ENCODE data around the gene RETSAT.
A peak's percentile ranks its signal among the peaks of the same experiment; 100 is the strongest.
"Not testable (repeated sequence)": the region's sequence is repeated elsewhere in the genome, so short reads cannot be mapped to it uniquely, and the experiment has no call there.

The RETSAT gene

GRCh38 chr2:85330839-85331636, 23.3 kb downstream of the RETSAT start:
- no peak for DNase-seq

GRCh38 chr2:85329701-85330100, 24.6 kb downstream of the RETSAT start:
- DNase-seq: not testable (repeated sequence)

- DNase-seq: no peak
These were observed 25.1 kb downstream of the RETSAT start for GRCh38 chr2:85329181-85329651.

GRCh38 chr2:85327822-85328617, 26.3 kb downstream of the RETSAT start, which contains the start of gene TGOLN2:
Gene TGOLN2 (minus strand): TSS chr2:85327989. CDS start chr2:85327962, 27 bp downstream.
- DNase-seq: peak; percentile 92

- no peak for DNase-seq
These were observed 27.0 kb downstream of the RETSAT start for GRCh38 chr2:85327160-85327821.

- DNase-seq: peak; percentile 15
These were observed 27.7 kb downstream of the RETSAT start for GRCh38 chr2:85326406-85327159.

- no peak for DNase-seq
These were observed 28.9 kb downstream of the RETSAT start for GRCh38 chr2:85325466-85325811.

- DNase-seq: no peak
These were observed 29.5 kb downstream of the RETSAT start for GRCh38 chr2:85324639-85325465.

GRCh38 chr2:85323988-85324367, 30.4 kb downstream of the RETSAT start:
- DNase-seq: not testable (repeated sequence)

- DNase-seq: no peak
These were observed 30.9 kb downstream of the RETSAT start for GRCh38 chr2:85323351-85323987.

- no peak for DNase-seq
These were observed 34.5 kb downstream of the RETSAT start for GRCh38 chr2:85319796-85320195.

- DNase-seq: no peak
These were observed 35.9 kb downstream of the RETSAT start for GRCh38 chr2:85318222-85319074.

GRCh38 chr2:85315921-85316320, 38.4 kb downstream of the RETSAT start:
- DNase-seq: not testable (repeated sequence)

- no peak for DNase-seq
These were observed 39.5 kb downstream of the RETSAT start for GRCh38 chr2:85314884-85315242.

- no peak for DNase-seq
These were observed 41.9 kb downstream of the RETSAT start for GRCh38 chr2:85312404-85312803.

- DNase-seq: no peak
These were observed 44.0 kb downstream of the RETSAT start for GRCh38 chr2:85310330-85310729.

GRCh38 chr2:85309699-85310321, 44.5 kb downstream of the RETSAT start:
- no peak for DNase-seq

GRCh38 chr2:85308896-85309555, 45.3 kb downstream of the RETSAT start:
- peak; percentile 46 for DNase-seq

- DNase-seq: no peak
These were observed 46.1 kb downstream of the RETSAT start for GRCh38 chr2:85308201-85308600.

Measured in midbrain (tissue), 1 donor.